HG03342 (cell line): Measurements from ENCODE around the gene SEMA4B.

Experiments used
- ATAC-seq: cut with Tn5 transposase; IDR thresholded peaks from one replicate; pipeline ENCODE4 v1.9.1; 2021; ENCODE audit warnings: mild to moderate bottlenecking, moderate library complexity; ENCODE audit not compliant: unreplicated experiment

Gene SEMA4B

GRCh38 chr15:90203922-90204321 lies 2.8 kb downstream of the SEMA4B start:
- no peak for ATAC-seq

- no peak for ATAC-seq
Observed at GRCh38 chr15:90205050-90205848, 4.1 kb downstream of the SEMA4B start.

GRCh38 chr15:90205886-90206285 lies 4.8 kb downstream of the SEMA4B start:
- no peak for ATAC-seq

- no peak for ATAC-seq
Observed at GRCh38 chr15:90207252-90207651, 6.1 kb downstream of the SEMA4B start.

- no peak for ATAC-seq
Observed at GRCh38 chr15:90208356-90208755, 7.2 kb downstream of the SEMA4B start.

GRCh38 chr15:90209591-90209990 lies 8.5 kb downstream of the SEMA4B start:
- ATAC-seq: no peak

- ATAC-seq: no peak
Observed at GRCh38 chr15:90210593-90210992, 9.5 kb downstream of the SEMA4B start.

- ATAC-seq: no peak
Observed at GRCh38 chr15:90211009-90211408, 9.9 kb downstream of the SEMA4B start.

GRCh38 chr15:90211440-90212143 lies 10.5 kb downstream of the SEMA4B start:
- no peak for ATAC-seq

- ATAC-seq: no peak
Observed at GRCh38 chr15:90212221-90213098, 11.3 kb downstream of the SEMA4B start.

GRCh38 chr15:90213122-90213817 lies 12.1 kb downstream of the SEMA4B start:
- ATAC-seq: no peak

GRCh38 chr15:90213818-90214204 lies 12.7 kb downstream of the SEMA4B start:
- no peak for ATAC-seq

GRCh38 chr15:90214553-90215196 lies 13.5 kb downstream of the SEMA4B start:
- ATAC-seq: no peak

- no peak for ATAC-seq
Observed at GRCh38 chr15:90217671-90218394, 16.7 kb downstream of the SEMA4B start.

- no peak for ATAC-seq
Observed at GRCh38 chr15:90219421-90220141, 18.5 kb downstream of the SEMA4B start.

- ATAC-seq: no peak
Observed at GRCh38 chr15:90221246-90221900, 20.2 kb downstream of the SEMA4B start.

GRCh38 chr15:90222547-90222946 lies 21.4 kb downstream of the SEMA4B start:
- ATAC-seq: no peak

- ATAC-seq: no peak
Observed at GRCh38 chr15:90223441-90224165, 22.5 kb downstream of the SEMA4B start.
